Parathyroid adenoma (tissue), 2 donors: Measurements from ENCODE around the gene SHANK3.

Experiments used
- H2AFZ ChIP-seq: fragments of 300-600 bp; sonication (generic); one replicate; pipeline ENCODE4 v1.7.0; 2017; ENCODE audit warnings: antibody characterized with exemption, mild to moderate bottlenecking
- H3K27ac ChIP-seq: fragments of 300-600 bp; sonication (generic); one replicate; pipeline ENCODE4 v1.7.0; 2017
- H3K27me3 ChIP-seq: fragments of 300-600 bp; sonication (generic); one replicate; pipeline ENCODE4 v1.7.0; 2017; ENCODE audit warnings: low read length; ENCODE audit not compliant: control insufficient read depth, insufficient read depth
- H3K36me3 ChIP-seq: fragments of 300-600 bp; sonication (generic); one replicate; pipeline ENCODE4 v1.7.0; 2017; ENCODE audit warnings: low read length; ENCODE audit not compliant: control insufficient read depth, insufficient read depth
- H3K4me1 ChIP-seq: fragments of 300-600 bp; sonication (generic); one replicate; pipeline ENCODE4 v1.7.0; 2017; ENCODE audit warnings: control low read depth
- H3K4me2 ChIP-seq: fragments of 300-600 bp; sonication (generic); one replicate; pipeline ENCODE4 v1.7.0; 2017; ENCODE audit warnings: low read length
- H3K4me3 ChIP-seq: fragments of 300-600 bp; sonication (generic); one replicate; pipeline ENCODE4 v1.7.0; 2017; ENCODE audit warnings: low read depth, low read length
- H3K79me2 ChIP-seq: fragments of 300-600 bp; sonication (generic); one replicate; pipeline ENCODE4 v1.7.0; 2017; ENCODE audit warnings: control low read depth
- H3K9ac ChIP-seq: fragments of 300-600 bp; sonication (generic); one replicate; pipeline ENCODE4 v1.7.0; 2017; ENCODE audit warnings: mild to moderate bottlenecking
- H3K9me3 ChIP-seq: fragments of 300-600 bp; sonication (generic); one replicate; pipeline ENCODE4 v1.7.0; 2017; ENCODE audit warnings: low read length; ENCODE audit not compliant: control insufficient read depth
- TF ChIP-seq, protein P1 (sequence below): fragments of 300-600 bp; sonication (generic); IDR thresholded peaks from one replicate; pipeline ENCODE4 v1.7.0; 2017; ENCODE audit warnings: antibody characterized with exemption, mild to moderate bottlenecking
- donor health status: primary hyperparathyroidism.

SHANK3 gene

DNA sequence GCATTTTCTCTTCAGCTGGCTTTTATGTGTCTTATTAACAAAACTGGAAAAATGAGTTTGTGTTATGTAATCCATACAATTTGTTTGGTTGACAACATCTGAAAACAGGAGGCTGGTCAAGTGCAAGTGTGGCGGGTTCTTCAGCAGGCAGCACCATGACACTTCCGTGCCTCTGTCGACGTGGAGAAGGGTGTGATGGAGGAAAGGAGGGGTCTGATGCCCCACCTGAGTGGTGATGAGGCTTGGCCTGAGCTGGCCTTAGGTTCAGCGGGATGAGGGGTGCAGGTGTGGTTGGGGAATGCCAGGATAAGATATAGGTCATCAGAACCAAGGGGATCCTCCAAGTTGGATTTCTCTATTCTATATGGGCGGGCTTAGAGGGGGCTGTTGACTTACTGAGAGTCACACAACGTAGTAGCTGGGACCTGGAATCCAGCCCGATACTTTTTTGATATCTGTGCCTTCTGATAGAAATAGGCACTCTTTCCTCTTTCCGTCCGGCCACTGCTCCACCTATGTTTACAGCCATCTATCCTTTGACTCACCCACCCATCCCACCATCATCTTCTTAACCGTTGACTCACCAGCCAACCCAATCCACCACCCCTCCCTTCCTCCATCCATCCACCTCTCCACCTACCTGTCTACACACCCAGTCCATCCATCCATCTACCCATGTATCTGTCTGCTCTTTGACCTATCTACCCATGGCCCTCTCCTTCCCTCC is 29.0 kb downstream of the SHANK3 start:
- no peaks in the 10 kb centered on the region for H3K4me1 ChIP-seq
- no peaks in the 10 kb centered on the region for H3K9me3 ChIP-seq
- H3K36me3 ChIP-seq = no peaks in the 10 kb centered on the region
- TF ChIP-seq, protein P1, sequence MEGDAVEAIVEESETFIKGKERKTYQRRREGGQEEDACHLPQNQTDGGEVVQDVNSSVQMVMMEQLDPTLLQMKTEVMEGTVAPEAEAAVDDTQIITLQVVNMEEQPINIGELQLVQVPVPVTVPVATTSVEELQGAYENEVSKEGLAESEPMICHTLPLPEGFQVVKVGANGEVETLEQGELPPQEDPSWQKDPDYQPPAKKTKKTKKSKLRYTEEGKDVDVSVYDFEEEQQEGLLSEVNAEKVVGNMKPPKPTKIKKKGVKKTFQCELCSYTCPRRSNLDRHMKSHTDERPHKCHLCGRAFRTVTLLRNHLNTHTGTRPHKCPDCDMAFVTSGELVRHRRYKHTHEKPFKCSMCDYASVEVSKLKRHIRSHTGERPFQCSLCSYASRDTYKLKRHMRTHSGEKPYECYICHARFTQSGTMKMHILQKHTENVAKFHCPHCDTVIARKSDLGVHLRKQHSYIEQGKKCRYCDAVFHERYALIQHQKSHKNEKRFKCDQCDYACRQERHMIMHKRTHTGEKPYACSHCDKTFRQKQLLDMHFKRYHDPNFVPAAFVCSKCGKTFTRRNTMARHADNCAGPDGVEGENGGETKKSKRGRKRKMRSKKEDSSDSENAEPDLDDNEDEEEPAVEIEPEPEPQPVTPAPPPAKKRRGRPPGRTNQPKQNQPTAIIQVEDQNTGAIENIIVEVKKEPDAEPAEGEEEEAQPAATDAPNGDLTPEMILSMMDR = no peak
- H2AFZ ChIP-seq = no peak overlapping the region
- H3K27me3 ChIP-seq = no peaks in the 10 kb centered on the region
- no peak overlapping the region for H3K4me2 ChIP-seq
- H3K4me3 ChIP-seq = no peak overlapping the region
- H3K9ac ChIP-seq = no peak overlapping the region
- H3K79me2 ChIP-seq = no peaks in the 10 kb centered on the region
- H3K27ac ChIP-seq = no peak overlapping the region

DNA sequence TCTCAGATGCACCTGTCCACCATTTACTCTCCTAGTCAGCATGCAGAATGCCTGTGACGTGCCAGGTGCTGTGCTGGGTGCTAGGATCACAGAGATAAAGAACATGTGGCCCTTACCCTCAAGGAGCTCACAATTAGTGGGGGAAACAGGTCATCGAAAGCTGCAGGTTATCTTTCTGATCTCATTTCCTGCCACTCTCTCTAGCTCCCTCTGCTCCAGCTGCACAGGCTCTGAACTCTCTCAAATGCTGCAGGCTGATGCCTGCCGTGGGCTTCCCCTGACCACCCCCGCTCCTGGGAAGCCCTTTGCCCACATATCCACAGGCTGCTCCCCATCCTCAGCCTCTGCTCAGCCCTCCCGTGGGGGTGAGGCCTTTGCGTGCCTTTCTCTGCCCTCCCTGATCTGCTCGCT is 29.6 kb downstream of the SHANK3 start:
- H3K9ac ChIP-seq = no peak overlapping the region
- TF ChIP-seq, protein P1 = no peak
- no peaks in the 10 kb centered on the region for H3K9me3 ChIP-seq
- no peaks in the 10 kb centered on the region for H3K4me1 ChIP-seq
- no peaks in the 10 kb centered on the region for H3K36me3 ChIP-seq
- H2AFZ ChIP-seq = no peak overlapping the region
- H3K4me3 ChIP-seq = no peak overlapping the region
- H3K27ac ChIP-seq = no peak overlapping the region
- no peak overlapping the region for H3K4me2 ChIP-seq
- no peaks in the 10 kb centered on the region for H3K27me3 ChIP-seq
- H3K79me2 ChIP-seq = no peaks in the 10 kb centered on the region

GRCh38 chr22:50702821-50703725 is 30.4 kb downstream of the SHANK3 start:
- H3K36me3 ChIP-seq = no peaks in the 10 kb centered on the region
- no peak overlapping the region for H3K9ac ChIP-seq
- H3K4me1 ChIP-seq = no peaks in the 10 kb centered on the region

GRCh38 chr22:50703726-50704509 is 31.3 kb downstream of the SHANK3 start:
- no peak overlapping the region for H3K27ac ChIP-seq
- H3K36me3 ChIP-seq = no peaks in the 10 kb centered on the region
- no peak overlapping the region for H3K4me2 ChIP-seq
- H3K4me1 ChIP-seq = no peaks in the 10 kb centered on the region
- H3K9ac ChIP-seq = no peak overlapping the region
- no peaks in the 10 kb centered on the region for H3K9me3 ChIP-seq
- H3K27me3 ChIP-seq = no peaks in the 10 kb centered on the region
- H2AFZ ChIP-seq = no peak overlapping the region
- H3K79me2 ChIP-seq = no peaks in the 10 kb centered on the region
- TF ChIP-seq, protein P1 = no peak
- no peak overlapping the region for H3K4me3 ChIP-seq

More at GRCh38 chr22:50702821-50703725, 30.4 kb downstream of the SHANK3 start:
- H3K79me2 ChIP-seq = no peaks in the 10 kb centered on the region
- no peak overlapping the region for H3K27ac ChIP-seq
- no peaks in the 10 kb centered on the region for H3K9me3 ChIP-seq
- no peak overlapping the region for H3K4me2 ChIP-seq
- no peak overlapping the region for H2AFZ ChIP-seq
- H3K27me3 ChIP-seq = no peaks in the 10 kb centered on the region
- TF ChIP-seq, protein P1 = no peak
- no peak overlapping the region for H3K4me3 ChIP-seq
